Pancreas (tissue), 10 donors: Measurements from ENCODE around the gene CACNB3. TPM values are rescaled to one million over a fixed set of nuclear protein-coding genes. Genes with fewer than 3 reads are reported as not detected.
A peak's percentile ranks its signal among the peaks of the same experiment; 100 is the strongest.

Experiments used
- ATAC-seq, 4 donors: fragments of 200-7000 bp; cut with Tn5 transposase; one replicate each; pipeline versions ENCODE4 v1.8.0 to v1.9.1; 2020; ENCODE audit warnings: mild to moderate bottlenecking in 4 of 4, moderate library complexity in 4 of 4
- DNase-seq, 6 donors: peaks; one replicate each; pipeline ENCODE4 v3.0.0-alpha.2; 2020
- FAIRE-seq: peaks from 2 replicates; lab custom pipeline; 2012; peaks lifted over from hg19 to GRCh38; lab: Jason Lieb, UNC
- H3K27ac ChIP-seq, 4 donors: fragments of 200-600 bp; sonication (generic); 1 replicate in 3 of 4; 2 replicates in 1 of 4; pipeline versions ENCODE4 v1.5.0 to v1.8.0; 2020
- H3K27me3 ChIP-seq, 4 donors: fragments of 200-600 bp; one replicate each; pipeline ENCODE4 v1.8.0; 2021
- H3K36me3 ChIP-seq, 3 donors: fragments of 200-600 bp; sonication (generic) in 1 of 3; one replicate each; pipeline versions ENCODE4 v1.5.0 to v1.8.0; 2020 to 2021
- H3K4me1 ChIP-seq, 3 donors: fragments of 200-600 bp; one replicate each; pipeline ENCODE4 v1.8.0; 2021
- H3K4me3 ChIP-seq, 4 donors: fragments of 200-600 bp; sonication (generic) in 2 of 4; one replicate each; pipeline versions ENCODE4 v1.5.0 to v1.8.0; 2020 to 2021
- H3K9me3 ChIP-seq, 4 donors: fragments of 200-600 bp; one replicate each; pipeline ENCODE4 v1.8.0; 2021
- WGBS, 2 donors: extraction: QIAGEN DNeasy Blood & Tissue Kit; methylation state at CpG; one replicate each; pipeline ENCODE4 v1.1.7; 2013; 5-methylcytosine and 5-hydroxymethylcytosine counted together
- intact Hi-C, 3 donors: fragments of 100-400 bp; cut with DNase I; formaldehyde crosslinking; loops; one replicate each; pipeline versions ENCODE4 v1.11.1 to v1.14.2; 2022
- polyA plus RNA-seq, 2 donors: library from polyadenylated mRNA; stranded (reverse); fragments of 200-250 nt; gene quantifications; one replicate each; pipeline ENCODE4 v1.2.3, GENCODE V29; 2013
- total RNA-seq, 6 donors: library from RNA; stranded (reverse); fragmentation: NEBNext Ultra II Directional in 4 of 6; extraction: Animal tissue kit (Norgen Biotek cat#: 25700) in 4 of 6; gene quantifications; one replicate each; pipeline versions ENCODE4 v1.2.1 to v1.2.4, GENCODE V29; 2021 to 2023
- TF ChIP-seq, protein P1 (sequence below), 4 donors: fragments of 200-600 bp; sonication (generic) in 3 of 4; IDR thresholded peaks; one replicate each; pipeline versions ENCODE4 v1.5.0 to v1.8.0; 2021; ENCODE audit warnings: antibody characterized with exemption in 4 of 4
- donor health status: healthy with polysubstance abuse.
- donor health status: DM: no; HTN: no; CAD: no; lungs with moderate emphysema.
- donor health status: DM: no; HTN: no; CAD: no.
- donor health status: control.
- donor health status: control.
- donor health status: Bipolar disorder and iron deficiency.
- donor health status: DM: yes; HTN: yes; CAD: no.
- donor health status: DM: no; HTN: no; CAD: no.
- donor health status: DM: no; HTN: no; CAD: no.
- donor health status: DM: yes; HTN: yes; CAD: no.

Gene CACNB3
- total and polyA plus RNA-seq, 8 donors: 1.3 to 16.3 (median 4.6) TPM

DNA sequence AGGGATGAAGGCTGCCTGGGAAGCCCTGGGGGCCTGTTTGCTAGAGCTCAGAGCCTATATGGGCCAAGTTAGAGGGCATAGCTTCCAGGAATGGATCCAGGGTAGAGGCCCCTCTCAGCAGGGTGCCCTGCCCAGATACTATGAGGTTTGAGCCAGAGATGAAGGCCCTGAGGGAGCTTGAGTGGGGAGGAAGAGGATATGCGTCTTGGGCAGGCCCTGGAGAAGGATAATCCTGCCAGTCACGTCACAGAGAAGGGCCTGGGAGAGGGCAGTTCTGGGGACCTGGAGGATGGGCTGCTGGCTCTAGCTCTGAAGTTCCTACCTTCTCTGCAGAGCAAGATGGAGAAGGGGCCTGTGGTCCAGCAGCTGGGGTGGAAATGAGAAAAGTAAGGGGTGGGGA lies 5.9 kb upstream of the CACNB3 start:
- intact Hi-C loops: no loop called here
- 74% methylated on average over 2 of the region's 2 CpGs for WGBS, 2 donors
- Histone ChIP-seq H3K9me3 (no peaks in the 10 kb centered on the region), H3K27me3 (no peaks in the 10 kb centered on the region), H3K27ac (no peak overlapping the region), H3K4me3 (no peak overlapping the region), H3K36me3 (no peaks in the 10 kb centered on the region), H3K4me1 (peaks cover 0 to 8% (median 5%) of the 10 kb centered on the region in 3 donors)
- no peak for ATAC-seq
- no peak for FAIRE-seq
- no peak for DNase-seq
- TF ChIP-seq, protein P1, sequence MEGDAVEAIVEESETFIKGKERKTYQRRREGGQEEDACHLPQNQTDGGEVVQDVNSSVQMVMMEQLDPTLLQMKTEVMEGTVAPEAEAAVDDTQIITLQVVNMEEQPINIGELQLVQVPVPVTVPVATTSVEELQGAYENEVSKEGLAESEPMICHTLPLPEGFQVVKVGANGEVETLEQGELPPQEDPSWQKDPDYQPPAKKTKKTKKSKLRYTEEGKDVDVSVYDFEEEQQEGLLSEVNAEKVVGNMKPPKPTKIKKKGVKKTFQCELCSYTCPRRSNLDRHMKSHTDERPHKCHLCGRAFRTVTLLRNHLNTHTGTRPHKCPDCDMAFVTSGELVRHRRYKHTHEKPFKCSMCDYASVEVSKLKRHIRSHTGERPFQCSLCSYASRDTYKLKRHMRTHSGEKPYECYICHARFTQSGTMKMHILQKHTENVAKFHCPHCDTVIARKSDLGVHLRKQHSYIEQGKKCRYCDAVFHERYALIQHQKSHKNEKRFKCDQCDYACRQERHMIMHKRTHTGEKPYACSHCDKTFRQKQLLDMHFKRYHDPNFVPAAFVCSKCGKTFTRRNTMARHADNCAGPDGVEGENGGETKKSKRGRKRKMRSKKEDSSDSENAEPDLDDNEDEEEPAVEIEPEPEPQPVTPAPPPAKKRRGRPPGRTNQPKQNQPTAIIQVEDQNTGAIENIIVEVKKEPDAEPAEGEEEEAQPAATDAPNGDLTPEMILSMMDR (IDR thresholded peaks at IDR 0.05): no peak

DNA sequence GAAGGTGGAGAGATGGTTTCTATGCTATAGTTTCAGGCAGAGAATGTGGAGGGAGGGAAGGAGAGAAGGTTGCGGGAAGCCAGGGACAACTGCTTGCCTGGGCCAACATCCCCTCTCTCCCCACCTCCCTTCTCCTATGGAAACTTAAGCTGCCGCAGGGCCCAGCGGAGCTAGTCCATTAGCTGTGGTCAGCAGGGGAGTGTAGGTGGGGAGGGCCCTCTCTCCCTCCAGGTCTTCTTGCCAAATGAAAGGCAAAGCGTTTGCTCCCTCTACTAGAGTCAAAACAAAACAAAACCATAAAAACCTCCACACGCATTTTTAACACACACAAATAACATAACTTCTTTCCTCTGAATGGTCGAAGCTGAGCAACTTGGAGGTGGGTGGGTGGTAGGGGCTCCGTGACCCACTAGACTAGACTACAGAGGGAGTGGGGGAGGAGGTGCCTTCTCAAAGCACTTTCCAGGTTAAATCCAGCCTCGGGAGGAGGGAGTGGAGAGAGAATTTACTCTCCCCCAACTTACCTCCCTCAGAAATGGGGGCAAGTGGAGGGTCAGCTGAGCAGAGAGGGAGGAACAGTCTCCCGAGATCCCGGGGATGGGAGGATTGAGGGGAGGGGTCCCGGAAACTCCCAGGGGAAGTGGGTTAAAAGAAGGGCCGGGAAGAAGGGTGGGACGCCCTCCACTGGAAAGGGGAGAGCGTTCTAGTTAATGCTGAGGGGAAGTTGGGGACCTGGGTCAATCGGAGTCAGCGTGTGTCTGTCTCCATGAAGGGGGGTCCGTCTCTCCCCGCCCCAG lies 4.6 kb upstream of the CACNB3 start:
- ATAC-seq (no peak), DNase-seq (no peak), FAIRE-seq (no peak)
- Histone ChIP-seq H3K27me3 (no peaks in the 10 kb centered on the region), H3K4me3 (peak overlapping the region; percentile 63 to 89 (median 78)), H3K27ac (peak overlapping the region in 3 of 4 donors; percentile 70 to 84 (median 84)), H3K36me3 (no peaks in the 10 kb centered on the region), H3K4me1 (peaks cover 0 to 8% (median 8%) of the 10 kb centered on the region in 3 donors), H3K9me3 (no peaks in the 10 kb centered on the region)
- intact Hi-C loops: no loop called here
- 37 to 40% methylated on average over 18 of the region's 18 CpGs for WGBS, 2 donors
- TF ChIP-seq, protein P1 (IDR thresholded peaks at IDR 0.05): no peak

DNA sequence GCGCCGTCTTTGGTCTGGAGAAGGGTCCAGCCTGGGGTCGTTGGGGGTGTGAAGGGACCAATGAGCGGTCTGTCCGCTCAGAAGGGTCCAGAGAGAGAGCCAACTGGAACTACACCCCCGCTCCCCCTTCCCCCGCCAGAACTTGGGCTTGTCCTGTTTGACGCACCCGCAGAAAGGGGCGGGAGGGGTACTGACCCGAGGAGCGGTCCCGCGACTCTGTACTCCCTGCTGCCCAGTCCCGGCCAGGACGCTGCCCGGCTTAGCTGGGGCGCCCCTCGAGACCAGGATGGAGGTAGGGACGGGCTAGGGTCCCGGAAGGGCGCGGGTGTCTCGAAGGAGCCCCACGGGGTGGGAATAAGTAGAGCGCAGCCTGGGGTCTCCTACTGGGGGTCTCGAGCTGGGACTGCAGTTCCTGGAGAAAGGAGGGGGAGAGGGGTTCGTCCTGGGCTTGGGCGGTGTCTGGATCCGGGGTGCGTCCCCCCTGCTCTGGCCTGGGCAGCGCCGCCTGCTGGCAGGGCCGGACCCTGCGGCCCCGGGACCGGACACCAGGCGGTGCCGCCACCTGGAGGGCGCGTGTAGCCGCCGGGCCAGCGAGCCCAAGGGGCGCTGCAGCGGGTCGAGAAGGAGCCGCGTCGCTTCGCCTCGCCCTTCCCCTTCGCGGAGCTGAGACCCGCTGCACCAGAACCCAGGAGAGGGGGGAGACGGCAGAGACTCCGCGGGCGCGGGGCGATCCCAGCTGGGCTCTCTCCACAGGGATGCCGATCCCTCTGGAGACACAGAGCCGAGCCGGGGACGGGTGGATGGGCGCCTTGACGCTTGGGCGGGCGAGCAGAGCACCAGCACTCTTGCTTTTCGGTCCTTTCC lies 3.8 kb upstream of the CACNB3 start:
- peak; percentile 87 to 94 (median 90) for ATAC-seq
- FAIRE-seq: no peak
- H3K4me1 ChIP-seq: peaks cover 0 to 8% (median 8%) of the 10 kb centered on the region in 3 donors
- 1% methylated on average over 50 to 68 of the region's 70 CpGs for WGBS, 2 donors
- peak overlapping the region; percentile 70 to 84 (median 80) for H3K27ac ChIP-seq
- TF ChIP-seq, protein P1 (IDR thresholded peaks at IDR 0.05): peak; percentile 95 to 99 (median 99)
- no peaks in the 10 kb centered on the region for H3K27me3 ChIP-seq
- no peaks in the 10 kb centered on the region for H3K9me3 ChIP-seq
- intact Hi-C loops: no loop called here
- peak; percentile 76 to 97 (median 88) for DNase-seq
- no peaks in the 10 kb centered on the region for H3K36me3 ChIP-seq
- H3K4me3 ChIP-seq: peak overlapping the region; percentile 63 to 89 (median 78)

DNA sequence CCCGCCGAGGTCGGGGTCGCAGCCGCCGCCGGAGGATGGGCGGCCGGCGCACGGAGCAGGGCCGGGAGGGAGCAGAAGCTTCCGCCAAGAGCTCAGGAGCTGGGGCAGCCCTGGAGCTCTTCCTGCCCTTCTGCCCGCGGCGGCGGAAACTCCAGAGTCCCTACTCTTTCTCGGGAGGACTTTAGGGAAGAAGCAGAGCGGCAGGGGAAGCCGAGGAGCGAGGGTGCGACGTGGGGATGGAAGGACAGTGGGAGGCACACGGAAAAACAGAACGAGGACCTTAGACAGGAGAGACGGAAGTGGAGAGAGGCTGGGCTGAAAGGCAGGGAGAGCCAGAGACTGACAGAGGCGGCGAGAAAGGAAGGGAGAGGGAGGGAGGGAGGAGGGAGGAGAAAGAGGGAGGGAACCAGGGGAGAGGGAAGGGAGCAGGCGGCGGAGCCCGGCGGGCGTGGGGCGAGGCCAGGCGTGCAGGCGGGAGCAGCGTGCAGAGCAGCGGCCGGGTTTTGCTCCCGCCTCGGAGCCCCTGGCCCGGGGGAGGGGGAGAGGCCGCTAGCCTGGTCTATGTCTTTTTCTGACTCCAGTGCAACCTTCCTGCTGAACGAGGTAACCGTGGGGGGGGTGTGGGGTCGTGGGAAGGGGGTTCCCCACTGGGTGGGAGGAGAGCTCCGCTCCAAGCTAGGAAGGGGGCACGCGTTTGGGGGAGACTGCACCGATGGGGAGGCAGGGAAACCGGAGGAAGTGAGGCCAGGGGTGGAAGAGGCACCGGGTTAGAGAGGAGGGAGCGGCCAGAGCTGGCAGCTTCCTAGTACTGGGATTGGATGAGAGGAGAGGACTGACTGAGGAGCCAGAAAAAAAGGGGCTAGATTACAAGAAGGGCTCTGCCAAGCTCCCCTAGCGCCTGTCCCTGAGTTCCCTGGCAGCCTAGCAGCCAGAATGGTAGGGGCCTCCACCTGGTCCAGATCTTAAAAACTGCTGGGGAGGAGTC lies 2.9 kb upstream of the CACNB3 start:
- Histone ChIP-seq H3K27ac (peak overlapping the region; percentile 70 to 84 (median 80)), H3K36me3 (no peaks in the 10 kb centered on the region), H3K4me3 (peak overlapping the region; percentile 63 to 89 (median 78)), H3K9me3 (no peaks in the 10 kb centered on the region), H3K27me3 (no peaks in the 10 kb centered on the region), H3K4me1 (peaks cover 0 to 8% (median 8%) of the 10 kb centered on the region in 3 donors)
- FAIRE-seq: no peak
- TF ChIP-seq, protein P1 (IDR thresholded peaks at IDR 0.05): no peak
- peak; percentile 67 to 87 (median 82) for DNase-seq
- ATAC-seq: peak; percentile 79 to 87 (median 84)
- intact Hi-C loops: no loop called here
- WGBS, 2 donors: 1% methylated on average over 53 to 54 of the region's 54 CpGs
